HG03108 (cell line): ENCODE measurements around the gene ZFP14.
A peak's percentile ranks its signal among the peaks of the same experiment; 100 is the strongest.

Experiments
- ATAC-seq: cut with Tn5 transposase; IDR thresholded peaks from one replicate; pipeline ENCODE4 v1.9.1; 2021; ENCODE audit warnings: moderate library complexity; ENCODE audit not compliant: unreplicated experiment

The ZFP14 gene

DNA sequence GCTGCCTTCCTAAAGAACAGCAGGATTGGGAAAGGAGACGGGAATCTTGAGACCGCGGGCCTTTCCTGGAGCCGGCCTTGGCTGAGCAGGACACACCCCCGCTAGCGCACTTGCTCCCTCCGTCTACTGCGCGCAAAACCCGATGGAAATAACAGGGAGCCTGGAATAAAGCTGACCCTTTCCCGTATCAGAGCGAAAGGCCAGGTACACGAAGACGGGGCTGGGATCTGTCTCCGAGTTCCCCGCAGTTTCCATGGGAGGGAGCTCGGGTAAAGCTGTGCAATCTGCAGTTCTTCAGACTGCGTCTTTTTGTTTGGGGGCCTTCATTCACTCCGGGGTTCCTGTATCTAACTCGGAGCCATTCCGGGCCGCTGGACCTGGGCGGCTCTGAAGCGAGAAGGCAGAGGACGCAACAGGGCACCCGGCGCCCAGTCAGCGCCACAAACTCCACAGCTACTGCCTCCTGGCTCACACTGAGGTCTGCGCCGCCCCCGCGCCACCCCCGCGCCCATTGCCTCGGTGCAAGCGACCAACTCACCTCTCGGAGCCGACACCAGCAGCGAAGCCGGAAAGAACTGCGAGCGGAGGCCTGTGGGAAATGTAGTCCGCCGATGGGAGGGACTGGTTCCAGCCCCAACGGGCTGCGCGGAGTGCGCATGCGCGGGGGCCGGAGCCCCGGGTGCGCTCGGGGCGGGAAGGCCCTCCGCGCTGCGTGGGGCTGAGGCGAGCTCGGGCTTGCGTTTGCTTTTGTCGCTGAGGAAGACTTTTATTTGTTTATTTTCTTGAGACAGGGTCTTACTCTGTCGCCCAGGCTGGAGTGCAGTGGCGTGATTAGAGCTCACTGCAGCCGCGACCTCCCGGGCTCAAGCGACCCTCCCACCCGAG is at the start of gene ZFP14:
Gene ZFP14, minus strand, starts transcription at position 577 of the 885 bp plus-strand sequence. CDS start 11,309 bp downstream, outside the sequence.
- ATAC-seq = peak; percentile 95

DNA sequence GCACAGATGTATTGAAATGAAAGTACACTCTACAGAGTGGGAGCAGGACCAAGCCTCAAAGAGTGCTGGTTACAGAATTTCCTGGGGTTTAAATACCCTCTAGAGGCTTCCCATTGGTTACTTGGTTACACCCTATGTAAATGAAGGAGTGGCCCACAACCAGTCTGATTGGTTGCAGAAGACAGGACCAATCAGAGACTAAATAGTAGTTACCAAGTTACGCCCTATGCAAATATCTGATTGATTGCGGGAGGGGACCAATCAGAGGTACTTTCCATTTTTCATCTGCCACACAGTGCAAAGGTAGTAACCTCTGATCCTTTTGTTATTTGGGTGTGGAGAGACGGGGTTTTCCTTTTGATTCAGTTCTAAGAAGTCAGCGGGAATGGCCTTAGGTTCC is 44.9 kb upstream of the ZFP14 start:
- no peak for ATAC-seq

- no peak for ATAC-seq
Measured at GRCh38 chr19:36421749-36422481, 42.9 kb upstream of the ZFP14 start.

DNA sequence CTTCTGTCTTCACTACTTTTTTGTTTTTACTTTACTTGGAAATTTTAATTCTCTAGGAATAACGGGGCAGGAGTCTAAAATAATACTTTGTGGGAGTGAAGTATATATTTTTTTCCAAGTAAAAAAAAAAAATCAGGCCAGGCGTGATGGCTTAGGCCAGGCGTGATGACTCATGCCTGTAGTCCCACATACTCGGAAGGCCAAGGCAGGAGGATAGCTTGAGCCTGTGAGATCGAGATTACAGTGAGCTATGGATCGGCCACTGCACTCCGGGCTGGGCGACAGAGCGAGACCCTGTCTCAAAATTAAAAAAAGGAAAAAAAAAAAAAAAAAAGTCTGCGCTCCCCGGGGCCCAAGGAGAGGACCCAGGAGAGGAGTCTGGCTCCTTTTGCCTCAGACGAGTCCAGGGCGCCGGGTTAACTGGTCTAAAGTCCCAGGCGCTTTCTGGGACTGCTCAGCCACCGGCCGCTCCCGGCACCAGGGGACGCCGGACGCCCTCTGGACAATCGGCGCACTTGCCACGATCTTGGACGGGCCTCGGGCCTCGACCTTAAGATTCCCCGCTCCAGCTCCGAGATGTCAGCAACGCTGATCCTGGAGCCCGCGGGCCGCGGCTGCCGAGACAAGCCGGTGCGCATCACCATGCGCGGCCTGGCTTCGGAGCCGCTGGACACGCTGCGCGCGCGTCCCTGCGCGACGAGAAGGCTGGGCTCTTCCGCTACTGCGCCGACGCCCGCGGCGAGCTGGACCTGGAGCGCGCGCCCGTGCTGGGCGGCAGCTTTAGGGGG is 42.2 kb upstream of the ZFP14 start:
- no peak for ATAC-seq

- ATAC-seq = peak; percentile 80
Measured at GRCh38 chr19:36418287-36419001, 39.4 kb upstream of the ZFP14 start, which contains the start of gene ZFP82. Gene ZFP82 (minus strand): TSS chr19:36418644. CDS start chr19:36409789, 8,855 bp downstream.

DNA sequence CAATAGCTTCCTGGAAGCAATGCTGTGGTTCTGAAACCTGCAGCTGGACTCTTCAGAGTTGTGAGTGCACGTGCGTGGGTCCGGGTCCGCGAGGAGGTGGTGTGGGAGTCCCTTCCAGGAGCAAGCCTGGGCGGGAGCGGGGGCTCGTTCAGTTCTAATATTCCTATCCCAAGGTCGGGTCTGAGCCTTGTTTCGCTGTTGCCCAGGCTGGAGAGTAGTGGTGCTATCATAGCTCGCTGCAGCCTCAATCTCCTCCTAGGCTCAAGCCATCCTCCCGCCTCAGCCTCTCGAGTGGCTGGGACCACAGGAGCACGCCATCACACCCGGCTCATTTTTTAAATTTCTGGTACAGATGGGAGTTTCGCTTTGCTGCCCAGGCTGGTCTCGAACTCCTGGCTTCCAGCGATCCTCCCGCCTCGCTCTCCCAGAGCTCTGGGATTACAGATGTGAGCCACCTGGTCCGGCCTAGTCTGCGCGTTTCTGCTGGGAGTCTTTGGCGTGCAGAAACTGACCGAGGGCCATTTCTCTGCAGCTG is 38.8 kb upstream of the ZFP14 start:
- no peak for ATAC-seq

DNA sequence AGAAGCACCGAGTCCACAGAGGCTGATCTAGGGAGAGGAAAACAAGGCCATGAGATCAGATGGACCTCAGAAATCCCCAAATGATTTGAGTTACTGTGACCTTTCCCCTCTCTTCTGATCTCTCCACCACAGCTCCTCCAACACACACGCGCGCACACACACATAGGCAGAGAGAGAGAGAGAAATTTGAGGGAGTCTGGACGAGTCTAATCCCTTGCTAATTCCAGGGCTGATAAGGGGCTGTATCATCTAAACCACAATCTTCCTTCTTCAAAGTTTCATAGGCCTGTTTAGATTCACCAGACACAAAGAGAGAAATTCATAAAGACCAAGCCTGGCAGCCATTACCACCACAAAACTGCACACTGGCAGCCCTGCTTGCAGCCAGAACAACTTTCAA is 30.8 kb upstream of the ZFP14 start:
- no peak for ATAC-seq

DNA sequence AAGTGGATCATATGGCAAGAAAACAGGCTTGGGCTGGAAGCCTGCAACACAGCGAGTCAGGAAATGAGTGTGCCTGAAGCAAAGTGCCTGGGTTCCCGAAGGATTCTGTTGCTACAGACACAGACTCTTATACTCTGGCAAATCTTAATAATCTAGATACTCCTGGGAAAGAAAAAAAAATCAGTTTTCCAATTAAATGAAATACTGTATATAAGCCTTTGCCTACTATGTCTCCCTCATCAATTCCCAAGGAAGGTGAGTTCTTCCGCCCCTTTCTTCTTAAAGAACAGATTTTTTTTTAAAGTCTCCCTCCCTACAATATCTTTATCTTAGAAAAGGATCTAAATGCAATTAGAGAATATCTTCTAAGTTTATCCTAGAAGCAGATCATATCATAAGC is 29.1 kb upstream of the ZFP14 start:
- ATAC-seq = no peak

GRCh38 chr19:36404498-36404897 is 25.5 kb upstream of the ZFP14 start:
- ATAC-seq = no peak

DNA sequence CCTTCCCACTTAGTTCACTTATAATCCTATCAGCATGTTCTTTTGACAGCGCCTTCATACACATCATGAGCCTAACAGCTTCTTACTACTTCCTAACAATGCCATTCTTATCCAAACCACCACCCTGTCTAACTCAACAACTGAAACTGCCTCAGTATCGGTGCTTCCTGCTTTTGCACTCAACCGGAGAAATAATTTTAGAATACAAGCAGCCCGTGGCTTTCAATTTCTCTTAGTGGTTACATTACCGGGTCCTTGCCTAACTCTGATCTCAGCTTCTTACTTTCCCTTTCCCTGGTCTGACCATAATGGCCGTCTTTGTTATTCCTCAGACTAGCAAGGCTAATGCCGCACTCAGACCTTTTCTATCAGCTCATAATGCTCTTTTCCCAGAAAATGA is 22.5 kb upstream of the ZFP14 start:
- ATAC-seq = no peak

- ATAC-seq = no peak
Measured at GRCh38 chr19:36398571-36398970, 19.6 kb upstream of the ZFP14 start.

DNA sequence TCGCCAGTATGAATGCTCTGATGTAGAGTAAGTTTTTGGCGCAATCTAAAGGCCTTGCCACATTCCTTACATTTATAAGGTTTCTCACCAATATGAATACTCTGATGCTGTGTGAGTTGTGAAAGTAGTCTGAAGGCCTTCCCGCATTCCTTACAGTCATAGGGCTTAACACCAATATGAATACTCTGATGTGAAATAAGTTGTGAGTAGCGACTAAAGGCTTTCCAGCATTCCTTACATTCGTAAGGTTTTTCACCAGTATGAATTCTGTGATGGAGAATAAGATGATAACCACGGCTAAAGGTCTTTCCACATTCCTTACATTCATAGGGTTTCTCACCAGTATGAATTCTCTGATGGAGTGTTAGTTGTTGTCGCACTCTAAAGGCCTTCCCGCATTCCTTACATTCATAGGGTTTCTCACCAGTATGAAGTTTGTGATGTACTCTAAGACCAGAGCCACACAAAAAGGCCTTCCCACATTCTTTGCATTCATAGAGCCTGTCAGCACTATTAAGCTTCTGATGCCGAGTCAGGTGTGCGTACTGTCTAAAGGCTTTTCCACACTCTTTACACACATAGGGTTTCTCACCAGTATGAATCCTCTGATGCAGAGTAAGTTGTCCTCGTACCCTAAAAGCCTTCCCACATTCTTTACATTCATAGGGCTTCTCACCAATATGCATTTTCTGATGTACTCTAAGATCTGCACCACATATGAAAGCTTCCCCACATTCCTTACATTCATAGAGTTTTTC is 14.1 kb upstream of the ZFP14 start:
- ATAC-seq = no peak

- no peak for ATAC-seq
Measured at GRCh38 chr19:36379510-36379819, 464 bp upstream of the ZFP14 start.

- no peak for ATAC-seq
Measured at GRCh38 chr19:36377541-36378178, 1.3 kb downstream of the ZFP14 start.

GRCh38 chr19:36373638-36374156 is 5.3 kb downstream of the ZFP14 start:
- ATAC-seq = no peak

GRCh38 chr19:36371886-36372285 is 7.1 kb downstream of the ZFP14 start:
- ATAC-seq = no peak

DNA sequence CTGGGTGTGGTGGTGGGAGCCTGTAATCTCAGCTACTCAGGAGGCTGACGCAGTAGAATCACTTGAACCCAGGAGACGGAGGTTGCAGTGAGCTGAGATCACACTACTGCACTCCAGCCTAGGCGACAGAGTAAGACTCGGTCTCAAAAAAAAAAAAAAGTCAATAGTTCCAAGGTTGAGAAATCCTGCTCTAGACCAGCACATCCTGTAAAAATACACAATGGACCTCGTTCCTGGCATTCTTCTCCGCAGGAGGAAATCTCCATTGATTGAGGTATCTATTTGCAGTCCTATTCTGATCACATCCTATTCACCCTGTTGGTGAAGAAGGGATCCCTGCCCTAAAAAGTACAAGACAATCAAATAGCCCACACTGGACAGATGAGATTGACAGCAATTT is 15.2 kb downstream of the ZFP14 start:
- ATAC-seq = no peak

DNA sequence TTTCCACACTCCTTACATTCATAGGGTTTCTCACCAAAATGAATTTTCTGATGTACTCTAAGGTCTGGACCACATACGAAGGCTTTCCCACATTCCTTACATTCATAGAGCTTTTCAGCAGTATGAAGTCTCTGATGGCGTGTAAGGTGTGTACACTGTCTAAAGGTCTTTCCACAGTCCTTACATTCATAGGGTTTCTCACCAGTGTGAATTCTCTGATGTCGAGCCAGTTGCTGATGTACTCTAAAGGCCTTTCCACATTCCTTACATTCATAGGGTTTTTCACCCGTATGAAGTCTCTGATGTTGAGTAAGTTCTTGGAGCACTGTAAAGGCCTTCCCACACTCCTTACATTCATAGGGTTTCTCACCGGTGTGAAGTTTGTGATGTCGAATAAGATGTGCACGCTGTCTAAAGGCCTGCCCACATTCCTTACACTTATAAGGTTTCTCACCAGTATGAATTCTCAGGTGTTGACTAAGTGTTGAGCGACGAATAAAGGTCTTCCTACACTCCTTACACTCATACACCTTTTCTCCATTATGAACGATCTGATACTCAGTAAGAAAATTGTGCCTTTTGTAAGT is 38.1 kb downstream of the ZFP14 start:
- no peak for ATAC-seq
